ENCODE data around the gene NAV2. TPM values are rescaled to one million over a fixed set of nuclear protein-coding genes. Genes with fewer than 3 reads are reported as not detected.
A peak's percentile ranks its signal among the peaks of the same experiment; 100 is the strongest.
"Not testable (repeated sequence)": the region's sequence is repeated elsewhere in the genome, so short reads cannot be mapped to it uniquely, and the experiment has no call there.

NAV2 gene
- total and polyA plus RNA-seq, 5 donors: 4.4 to 12.9 (median 8.6) TPM

DNA sequence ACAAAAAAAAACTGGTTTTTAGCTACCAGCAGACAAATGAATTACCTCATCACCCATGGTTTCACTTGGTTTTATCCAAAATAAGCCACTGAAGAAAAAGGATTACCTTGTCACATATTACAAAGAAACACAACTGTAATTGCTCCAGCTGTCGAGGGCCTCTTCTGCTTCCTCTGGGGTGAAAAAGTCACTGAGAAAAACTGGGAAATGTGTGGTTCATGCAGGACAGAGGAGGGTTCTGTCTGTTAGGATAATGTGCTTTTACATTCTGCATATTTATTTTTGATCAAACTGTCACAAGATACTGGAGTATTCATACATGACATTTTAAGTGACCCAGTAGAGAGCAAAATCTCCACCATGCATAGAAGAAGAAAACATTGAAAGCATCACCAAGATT, 211.7 kb downstream of the NAV2 start:
- 73% methylated on average over 1 of the region's 1 CpG for WGBS
- DNase-seq (no peak), ATAC-seq (no peak)
- H3K4me1 ChIP-seq (ENCODE audit: control insufficient read depth, insufficient read depth, low read length): no peaks in the 10 kb centered on the region
- H3K4me3 ChIP-seq (ENCODE audit: low read length): no peak overlapping the region
- H3K27me3 ChIP-seq (ENCODE audit: control insufficient read depth, insufficient read depth): no peaks in the 10 kb centered on the region
- intact Hi-C loops (cut with DNase I): no loop called here
- no peaks in the 10 kb centered on the region for H3K9me3 ChIP-seq (ENCODE audit: control insufficient read depth, low read length)
- no peak overlapping the region for H3K27ac ChIP-seq (ENCODE audit: low read length)

DNA sequence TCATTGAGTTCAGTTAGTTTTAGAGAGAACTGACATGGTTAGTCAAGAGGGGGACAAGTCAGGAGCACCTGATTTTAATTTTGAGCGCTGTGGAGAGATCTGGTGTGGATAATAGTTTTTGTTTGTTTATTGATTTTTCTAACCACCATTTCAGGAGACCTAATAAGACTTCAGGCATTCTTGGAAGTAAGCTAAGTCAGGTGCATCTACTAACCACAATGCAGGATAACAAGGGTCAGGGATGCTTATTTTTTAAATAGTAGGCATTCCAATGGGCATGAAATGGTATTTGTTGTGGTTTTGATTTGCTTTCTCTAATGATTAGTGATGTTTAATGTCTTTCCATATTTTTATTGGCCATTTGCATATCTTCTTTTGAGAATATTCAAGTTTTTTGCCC, 212.1 kb downstream of the NAV2 start:
- intact Hi-C loops (cut with DNase I): no loop called here
- WGBS: 67% methylated on average over 1 of the region's 1 CpG
- Histone ChIP-seq H3K27me3 (ENCODE audit: control insufficient read depth, insufficient read depth) (no peaks in the 10 kb centered on the region), H3K27ac (ENCODE audit: low read length) (no peak overlapping the region), H3K4me1 (ENCODE audit: control insufficient read depth, insufficient read depth, low read length) (no peaks in the 10 kb centered on the region), H3K4me3 (ENCODE audit: low read length) (no peak overlapping the region), H3K9me3 (ENCODE audit: control insufficient read depth, low read length) (no peaks in the 10 kb centered on the region)
- DNase-seq: no peak
- ATAC-seq: no peak

DNA sequence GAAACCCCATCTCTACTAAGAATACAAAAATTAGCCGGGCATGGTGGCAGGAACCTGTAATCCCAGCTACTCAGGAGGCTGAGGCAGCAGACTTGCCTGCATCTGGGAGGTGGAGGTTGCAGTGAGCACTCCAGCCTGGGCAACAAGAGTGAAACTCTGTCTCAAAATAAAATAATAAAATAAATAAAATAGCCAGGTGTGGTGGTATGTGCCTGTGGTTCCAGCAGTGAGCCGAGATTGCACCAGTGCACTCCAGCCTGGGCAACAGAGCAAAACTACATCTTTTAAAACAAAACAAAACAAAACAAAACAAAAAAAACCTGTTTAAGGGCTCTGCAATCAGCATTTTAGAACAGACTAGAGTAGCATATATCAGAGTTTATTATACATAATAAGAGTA, 214.8 kb downstream of the NAV2 start:
- H3K9me3 ChIP-seq (ENCODE audit: control insufficient read depth, low read length); H3K4me3 ChIP-seq (ENCODE audit: low read length); H3K27me3 ChIP-seq (ENCODE audit: control insufficient read depth, insufficient read depth); ATAC-seq; intact Hi-C loops (cut with DNase I); DNase-seq; H3K27ac ChIP-seq (ENCODE audit: low read length); H3K4me1 ChIP-seq (ENCODE audit: control insufficient read depth, insufficient read depth, low read length): not testable (repeated sequence)
- 94% methylated on average over 2 of the region's 2 CpGs for WGBS

DNA sequence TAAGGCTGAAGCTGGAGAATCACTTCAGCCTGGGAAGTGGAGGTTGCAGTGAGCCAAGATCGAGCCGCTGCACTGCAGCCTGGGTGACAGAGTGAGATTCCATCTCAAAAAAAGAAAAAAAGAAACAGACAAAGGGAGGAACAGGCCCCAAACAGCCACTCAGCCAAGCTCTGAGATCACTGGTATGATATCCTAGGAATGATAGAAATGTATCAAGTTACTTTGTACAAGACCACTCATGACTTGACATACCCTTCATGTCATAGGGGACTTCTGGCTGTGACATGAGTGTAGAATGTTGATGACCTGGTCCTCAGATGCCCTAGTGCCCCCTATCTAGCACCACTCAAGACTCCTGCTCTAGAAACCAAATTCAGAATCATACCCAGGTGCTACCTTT, 216.5 kb downstream of the NAV2 start:
- Histone ChIP-seq H3K4me3 (ENCODE audit: low read length) (no peak overlapping the region), H3K4me1 (ENCODE audit: control insufficient read depth, insufficient read depth, low read length) (peaks cover 4% of the 10 kb centered on the region), H3K27me3 (ENCODE audit: control insufficient read depth, insufficient read depth) (no peaks in the 10 kb centered on the region), H3K27ac (ENCODE audit: low read length) (no peak overlapping the region), H3K9me3 (ENCODE audit: control insufficient read depth, low read length) (no peaks in the 10 kb centered on the region)
- no peak for DNase-seq
- no peak for ATAC-seq
- intact Hi-C loops (cut with DNase I): no loop called here
- WGBS: 78% methylated on average over 2 of the region's 2 CpGs

DNA sequence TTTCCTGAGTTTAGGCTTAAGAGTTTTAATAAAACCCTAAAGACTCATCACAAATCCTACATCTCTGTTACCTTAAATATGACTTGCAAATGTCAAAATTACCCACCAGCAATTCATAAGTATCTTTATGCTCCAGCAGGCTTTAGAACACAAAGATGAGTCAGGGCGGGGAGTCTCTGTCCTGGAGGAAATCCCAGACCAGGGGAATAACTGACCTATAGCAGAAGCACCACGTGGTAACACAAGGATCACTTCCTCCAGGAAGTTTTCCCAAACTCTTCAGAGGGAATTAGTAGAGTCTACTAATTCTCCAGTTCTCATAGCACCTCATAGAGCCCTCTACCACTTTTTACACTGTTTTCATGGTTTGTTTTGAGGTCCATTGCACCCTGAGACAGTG, 217.0 kb downstream of the NAV2 start:
- no peaks in the 10 kb centered on the region for H3K9me3 ChIP-seq (ENCODE audit: control insufficient read depth, low read length)
- H3K27me3 ChIP-seq (ENCODE audit: control insufficient read depth, insufficient read depth): no peaks in the 10 kb centered on the region
- intact Hi-C loops (cut with DNase I): no loop called here
- DNase-seq (no peak), ATAC-seq (no peak)
- 80% methylated on average over 2 of the region's 2 CpGs for WGBS
- peaks cover 4% of the 10 kb centered on the region for H3K4me1 ChIP-seq (ENCODE audit: control insufficient read depth, insufficient read depth, low read length)
- H3K27ac ChIP-seq (ENCODE audit: low read length): no peak overlapping the region
- no peak overlapping the region for H3K4me3 ChIP-seq (ENCODE audit: low read length)

DNA sequence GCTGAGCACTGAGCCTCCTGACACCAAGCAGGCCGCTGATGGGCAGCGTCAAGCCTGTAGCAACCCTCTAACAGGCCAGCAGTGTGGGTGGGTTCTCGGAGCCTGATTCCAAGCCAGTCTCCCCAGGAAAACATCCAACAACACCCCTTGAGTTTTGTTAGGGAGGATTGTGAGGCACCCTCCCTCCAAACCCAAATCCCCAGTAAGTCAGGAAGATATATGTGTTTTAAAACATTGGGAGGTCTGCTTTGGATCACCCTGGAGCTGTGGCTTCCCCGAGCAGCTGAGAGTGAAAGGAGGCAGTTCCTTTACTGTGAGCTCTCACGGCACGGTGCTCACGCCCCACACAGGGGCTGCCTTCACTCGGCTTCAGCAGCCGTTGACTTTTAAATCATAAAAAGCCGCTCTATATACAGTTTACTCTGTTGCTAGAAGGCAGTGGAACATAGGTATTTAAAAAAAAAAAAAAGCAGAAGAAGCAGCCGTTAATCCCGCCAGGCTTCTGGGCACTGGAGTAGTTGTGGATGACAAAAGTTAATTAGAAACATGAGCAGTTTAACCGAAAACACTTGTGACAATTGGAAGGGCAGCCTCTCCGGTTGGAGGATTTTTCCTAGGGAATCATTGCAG, 218.6 kb downstream of the NAV2 start:
- Histone ChIP-seq H3K4me1 (ENCODE audit: control insufficient read depth, insufficient read depth, low read length) (peaks cover 4% of the 10 kb centered on the region), H3K9me3 (ENCODE audit: control insufficient read depth, low read length) (no peaks in the 10 kb centered on the region), H3K4me3 (ENCODE audit: low read length) (no peak overlapping the region), H3K27ac (ENCODE audit: low read length) (no peak overlapping the region), H3K27me3 (ENCODE audit: control insufficient read depth, insufficient read depth) (no peaks in the 10 kb centered on the region)
- intact Hi-C loops (cut with DNase I): no loop called here
- 39% methylated on average over 14 of the region's 14 CpGs for WGBS
- DNase-seq (peak in 1 of 3 donors; percentile 45), ATAC-seq (peak; percentile 56 to 65)

DNA sequence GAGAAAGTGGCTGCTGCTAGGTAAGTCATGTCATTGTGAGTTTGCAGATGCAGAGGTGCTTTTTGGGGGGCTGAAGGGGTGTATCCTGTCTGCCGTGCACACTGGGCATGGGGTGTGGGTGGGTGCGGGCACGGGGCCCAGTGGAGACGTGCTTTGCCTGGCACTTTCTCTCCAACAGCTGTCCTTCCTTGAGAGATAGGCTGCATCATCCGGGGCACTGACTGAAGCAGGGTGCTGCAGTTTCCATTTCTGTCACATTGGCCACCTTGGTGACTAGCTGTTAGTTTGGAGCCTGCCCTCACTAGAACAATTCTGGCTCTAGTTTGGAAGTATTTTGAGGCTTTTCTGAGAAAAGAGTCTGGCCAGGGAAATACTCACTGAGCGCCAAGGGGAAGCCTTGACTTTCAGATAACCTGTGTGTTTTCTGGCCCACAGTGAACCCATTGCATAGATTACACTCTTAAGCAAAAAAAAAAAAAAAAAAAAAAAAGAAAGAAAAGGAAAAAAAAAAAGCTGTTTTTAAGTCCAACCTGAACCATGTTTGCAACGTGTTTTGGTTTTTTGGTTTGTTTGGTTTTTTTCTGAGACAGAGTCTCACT, 219.2 kb downstream of the NAV2 start:
- peak; percentile 49 to 60 for ATAC-seq
- Histone ChIP-seq H3K4me3 (ENCODE audit: low read length) (no peak overlapping the region), H3K27ac (ENCODE audit: low read length) (no peak overlapping the region)

DNA sequence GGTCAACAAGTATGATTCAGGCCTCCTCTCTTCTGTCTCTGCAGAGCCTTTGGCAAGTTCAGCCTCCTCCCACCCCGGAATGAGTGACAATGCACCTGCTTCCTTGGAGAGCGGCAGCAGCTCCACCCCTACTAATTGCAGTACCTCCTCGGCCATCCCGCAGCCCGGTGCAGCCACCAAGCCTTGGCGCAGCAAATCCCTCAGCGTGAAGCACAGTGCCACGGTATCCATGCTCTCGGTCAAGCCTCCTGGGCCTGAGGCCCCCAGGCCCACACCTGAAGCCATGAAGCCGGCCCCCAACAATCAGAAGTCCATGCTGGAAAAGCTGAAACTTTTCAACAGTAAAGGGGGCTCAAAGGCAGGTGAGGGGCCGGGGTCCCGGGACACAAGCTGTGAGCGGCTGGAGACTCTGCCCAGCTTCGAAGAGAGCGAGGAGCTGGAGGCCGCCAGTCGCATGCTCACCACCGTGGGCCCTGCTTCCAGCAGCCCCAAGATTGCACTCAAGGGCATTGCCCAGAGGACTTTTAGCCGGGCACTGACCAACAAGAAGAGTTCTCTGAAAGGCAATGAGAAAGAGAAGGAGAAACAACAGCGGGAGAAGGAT, 220.6 kb downstream of the NAV2 start:
- no peaks in the 10 kb centered on the region for H3K27me3 ChIP-seq (ENCODE audit: control insufficient read depth, insufficient read depth)
- WGBS: 95% methylated on average over 20 of the region's 20 CpGs
- ATAC-seq: no peak
- no peak overlapping the region for H3K27ac ChIP-seq (ENCODE audit: low read length)
- intact Hi-C loops (cut with DNase I): no loop called here
- peaks cover 4% of the 10 kb centered on the region for H3K4me1 ChIP-seq (ENCODE audit: control insufficient read depth, insufficient read depth, low read length)
- peak in 1 of 3 donors; percentile 30 for DNase-seq
- H3K4me3 ChIP-seq (ENCODE audit: low read length): no peak overlapping the region
- no peaks in the 10 kb centered on the region for H3K9me3 ChIP-seq (ENCODE audit: control insufficient read depth, low read length)

More for the DNA sequence above, 219.2 kb downstream of the NAV2 start:
- peaks cover 4% of the 10 kb centered on the region for H3K4me1 ChIP-seq (ENCODE audit: control insufficient read depth, insufficient read depth, low read length)
- no peaks in the 10 kb centered on the region for H3K9me3 ChIP-seq (ENCODE audit: control insufficient read depth, low read length)
- no peaks in the 10 kb centered on the region for H3K27me3 ChIP-seq (ENCODE audit: control insufficient read depth, insufficient read depth)
- WGBS: 33% methylated on average over 7 of the region's 7 CpGs
- intact Hi-C loops (cut with DNase I): no loop called here
- peak in 1 of 3 donors; percentile 35 for DNase-seq

DNA sequence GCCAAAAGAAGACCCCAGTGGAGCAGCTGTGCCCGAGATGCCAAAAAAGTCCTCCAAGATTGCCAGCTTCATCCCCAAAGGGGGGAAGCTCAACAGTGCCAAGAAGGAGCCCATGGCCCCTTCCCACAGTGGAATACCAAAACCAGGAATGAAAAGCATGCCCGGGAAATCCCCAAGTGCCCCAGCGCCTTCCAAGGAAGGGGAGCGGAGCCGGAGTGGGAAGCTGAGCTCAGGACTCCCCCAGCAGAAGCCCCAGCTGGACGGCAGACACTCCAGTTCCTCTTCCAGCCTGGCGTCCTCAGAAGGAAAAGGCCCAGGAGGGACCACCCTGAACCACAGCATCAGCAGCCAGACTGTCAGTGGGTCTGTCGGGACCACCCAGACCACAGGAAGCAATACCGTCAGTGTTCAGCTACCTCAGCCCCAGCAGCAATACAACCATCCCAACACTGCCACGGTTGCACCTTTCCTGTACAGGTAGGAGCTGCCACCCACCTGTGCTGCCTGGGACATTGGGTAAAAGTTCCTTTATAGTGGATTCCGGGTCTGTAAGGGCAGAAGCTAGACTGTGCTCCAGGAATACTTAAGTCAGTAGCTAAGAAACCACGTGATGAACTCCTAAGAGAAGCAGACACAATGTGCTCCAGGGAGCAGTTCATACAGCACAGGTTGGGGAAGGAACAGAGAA, 221.3 kb downstream of the NAV2 start:
- intact Hi-C loops (cut with DNase I): no loop called here
- 79% methylated on average over 12 of the region's 12 CpGs for WGBS
- Histone ChIP-seq H3K4me3 (ENCODE audit: low read length) (no peak overlapping the region), H3K27me3 (ENCODE audit: control insufficient read depth, insufficient read depth) (no peaks in the 10 kb centered on the region), H3K4me1 (ENCODE audit: control insufficient read depth, insufficient read depth, low read length) (peaks cover 4% of the 10 kb centered on the region), H3K27ac (ENCODE audit: low read length) (no peak overlapping the region), H3K9me3 (ENCODE audit: control insufficient read depth, low read length) (no peaks in the 10 kb centered on the region)
- no peak for ATAC-seq
- DNase-seq: no peak

DNA sequence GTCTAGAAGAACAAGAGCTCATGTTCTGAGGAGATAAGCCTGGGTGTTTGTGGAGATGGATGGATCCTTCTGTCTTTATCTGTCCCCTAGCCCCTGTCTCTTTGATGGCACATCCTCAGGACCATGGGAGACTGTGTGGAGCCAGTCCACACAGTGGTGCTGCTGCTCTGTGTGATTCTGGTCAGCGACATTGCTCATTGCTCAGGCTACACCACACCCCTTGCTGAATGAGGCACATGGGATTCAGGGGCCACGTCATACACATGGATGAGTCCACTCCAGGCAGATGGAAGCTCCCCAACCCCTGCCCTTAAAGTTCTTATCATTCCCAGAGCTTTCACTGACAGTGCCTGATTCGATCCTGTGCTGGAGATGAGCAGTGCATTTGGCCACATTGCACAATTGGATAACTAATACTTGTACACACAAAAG, 222.2 kb downstream of the NAV2 start:
- intact Hi-C loops (cut with DNase I): no loop called here
- 68% methylated on average over 3 of the region's 3 CpGs for WGBS

DNA sequence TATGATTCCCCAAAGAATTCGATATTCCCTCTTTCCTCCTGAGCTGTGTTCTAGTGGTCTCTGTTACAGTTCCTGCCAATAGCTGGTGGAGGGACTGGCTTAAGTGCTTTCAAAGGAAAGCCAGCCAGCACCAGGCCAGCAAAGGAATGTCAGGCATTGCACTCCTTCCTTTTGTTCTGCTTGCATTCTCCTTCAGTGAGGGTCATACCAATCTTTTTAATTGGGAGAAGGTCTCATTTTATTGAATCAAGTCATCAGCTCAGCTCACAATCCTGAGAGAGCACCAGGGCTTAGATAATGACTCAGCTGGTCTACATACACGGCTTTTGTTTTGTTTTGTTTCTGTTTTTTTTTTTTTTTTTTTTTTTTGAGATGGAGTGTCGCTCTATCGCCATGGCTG, 222.9 kb downstream of the NAV2 start:
- no peak for ATAC-seq
- 76% methylated on average over 4 of the region's 4 CpGs for WGBS
- Histone ChIP-seq H3K4me1 (ENCODE audit: control insufficient read depth, insufficient read depth, low read length) (peaks cover 4% of the 10 kb centered on the region), H3K9me3 (ENCODE audit: control insufficient read depth, low read length) (no peaks in the 10 kb centered on the region), H3K27ac (ENCODE audit: low read length) (no peak overlapping the region), H3K4me3 (ENCODE audit: low read length) (no peak overlapping the region), H3K27me3 (ENCODE audit: control insufficient read depth, insufficient read depth) (no peaks in the 10 kb centered on the region)
- intact Hi-C loops (cut with DNase I): no loop called here
- DNase-seq: no peak

More for the DNA sequence above, 222.2 kb downstream of the NAV2 start:
- Histone ChIP-seq H3K27me3 (ENCODE audit: control insufficient read depth, insufficient read depth) (no peaks in the 10 kb centered on the region), H3K4me1 (ENCODE audit: control insufficient read depth, insufficient read depth, low read length) (peaks cover 4% of the 10 kb centered on the region), H3K4me3 (ENCODE audit: low read length) (no peak overlapping the region), H3K27ac (ENCODE audit: low read length) (no peak overlapping the region), H3K9me3 (ENCODE audit: control insufficient read depth, low read length) (no peaks in the 10 kb centered on the region)
- DNase-seq (no peak), ATAC-seq (no peak)
